ENCODE measurements around the gene STAP1.

STAP1 gene

GRCh38 chr4:67555447-67555846 is 3.1 kb upstream of the STAP1 start:
- no peak for DNase-seq (ENCODE audit: low read depth in 2 of 2)

GRCh38 chr4:67556436-67556835 is 2.1 kb upstream of the STAP1 start:
- DNase-seq (ENCODE audit: low read depth in 2 of 2), result no peak

- DNase-seq (ENCODE audit: low read depth in 2 of 2), result no peak
These were observed 6.8 kb downstream of the STAP1 start for GRCh38 chr4:67565284-67565683.

- DNase-seq (ENCODE audit: low read depth in 2 of 2), result no peak
These were observed 7.8 kb downstream of the STAP1 start for GRCh38 chr4:67566335-67566734.

- DNase-seq (ENCODE audit: low read depth in 2 of 2), result no peak
These were observed 10.3 kb downstream of the STAP1 start for GRCh38 chr4:67568820-67569219.

GRCh38 chr4:67570537-67570936 is 12.0 kb downstream of the STAP1 start:
- no peak for DNase-seq (ENCODE audit: low read depth in 2 of 2)

- DNase-seq (ENCODE audit: low read depth in 2 of 2), result no peak
These were observed 13.4 kb downstream of the STAP1 start for GRCh38 chr4:67571975-67572374.

- no peak for DNase-seq (ENCODE audit: low read depth in 2 of 2)
These were observed 14.7 kb downstream of the STAP1 start for GRCh38 chr4:67573193-67573592.

- no peak for DNase-seq (ENCODE audit: low read depth in 2 of 2)
These were observed 16.9 kb downstream of the STAP1 start for GRCh38 chr4:67575232-67576058.

- DNase-seq (ENCODE audit: low read depth in 2 of 2), result no peak
These were observed 17.5 kb downstream of the STAP1 start for GRCh38 chr4:67576059-67576466.

GRCh38 chr4:67576538-67576937 is 18.0 kb downstream of the STAP1 start:
- DNase-seq (ENCODE audit: low read depth in 2 of 2), result no peak

GRCh38 chr4:67580577-67580976 is 22.1 kb downstream of the STAP1 start:
- DNase-seq (ENCODE audit: low read depth in 2 of 2), result no peak

- no peak for DNase-seq (ENCODE audit: low read depth in 2 of 2)
These were observed 22.8 kb downstream of the STAP1 start for GRCh38 chr4:67581208-67581857.

GRCh38 chr4:67581913-67582312 is 23.4 kb downstream of the STAP1 start:
- DNase-seq (ENCODE audit: low read depth in 2 of 2), result no peak

GRCh38 chr4:67584496-67584895 is 26.0 kb downstream of the STAP1 start:
- DNase-seq (ENCODE audit: low read depth in 2 of 2), result no peak

GRCh38 chr4:67587156-67587555 is 28.6 kb downstream of the STAP1 start:
- DNase-seq (ENCODE audit: low read depth in 2 of 2), result no peak

GRCh38 chr4:67593741-67594175 is 35.2 kb downstream of the STAP1 start:
- no peak for DNase-seq (ENCODE audit: low read depth in 2 of 2)

- no peak for DNase-seq (ENCODE audit: low read depth in 2 of 2)
These were observed 44.9 kb downstream of the STAP1 start for GRCh38 chr4:67603310-67604028.

GRCh38 chr4:67604029-67604381 is 45.5 kb downstream of the STAP1 start:
- no peak for DNase-seq (ENCODE audit: low read depth in 2 of 2)

- no peak for DNase-seq (ENCODE audit: low read depth in 2 of 2)
These were observed 46.2 kb downstream of the STAP1 start for GRCh38 chr4:67604749-67605148.

- DNase-seq (ENCODE audit: low read depth in 2 of 2), result no peak
These were observed 49.5 kb downstream of the STAP1 start for GRCh38 chr4:67608027-67608426.

- DNase-seq (ENCODE audit: low read depth in 2 of 2), result no peak
These were observed 55.7 kb downstream of the STAP1 start for GRCh38 chr4:67614186-67614585.

GRCh38 chr4:67615119-67615518 is 56.6 kb downstream of the STAP1 start:
- no peak for DNase-seq (ENCODE audit: low read depth in 2 of 2)

Data from stimulated activated CD8-positive, alpha-beta memory T cell treated with anti-CD3 and anti-CD28 coated beads, Interleukin-2, amount 100 ng/mL, for 1 hour (primary cell).